K562 (cell line): ENCODE data around the gene HMOX1. TPM values are rescaled to one million over a fixed set of nuclear protein-coding genes. Genes with fewer than 3 reads are reported as not detected.

ENCODE experiments used
- ATAC-seq: fragments of 200-7000 bp; cut with Tn5 transposase; 3 replicates; pipeline ENCODE4 v1.9.1; 2020; ENCODE audit warnings: moderate library complexity
- BruUV-seq: library from RNA; stranded (reverse); fragments of 400-500 nt; replicated peaks from 2 replicates; lab custom pipeline; 2021; lab: Mats Ljungman, UMichigan
- CTCF ChIA-PET: fragments of 300-600 bp; formaldehyde crosslinking; extraction: SDS; loops from one replicate; lab custom pipeline; 2021; ENCODE audit warnings: low intra/inter-chr PET ratio; lab: Yijun Ruan, JAX
- POLR2A ChIA-PET: fragments of 300-600, 350-650 bp; sonication (Branson Sonifier 250); formaldehyde crosslinking; extraction: SDS; loops from one replicate; lab custom pipeline; 2021; ENCODE audit warnings: antibody characterized with exemption, inconsistent platforms; lab: Yijun Ruan, JAX
- DNase-seq, 4 experiments: peaks; one replicate each; pipeline versions ENCODE4 v3.0.0 to v3.0.0-alpha.2; 2011 to 2018; ENCODE audit warnings: low spot score in 3 of 4, mixed read lengths in 3 of 4; ENCODE audit errors: extremely low read depth in 1 of 4
- FAIRE-seq: peaks from 2 replicates; lab custom pipeline; 2011; peaks lifted over from hg19 to GRCh38; lab: Jason Lieb, UNC
- H2AFZ ChIP-seq: 2 replicates; pipeline ENCODE4 v1.6.0; 2011; ENCODE audit warnings: low read depth, low read length, control low read depth, inconsistent platforms
- H3K27ac ChIP-seq: fragments of 200-600 bp; 3 replicates; pipeline ENCODE4 v1.8.0; 2011; ENCODE audit warnings: low read depth, mild to moderate bottlenecking, control low read depth, inconsistent platforms, low read length, moderate library complexity, mixed read lengths; ENCODE audit errors: extremely low read depth
- H3K27me3 ChIP-seq, 2 experiments: fragments of 300-600 bp in 1 of 2; 2 replicates in 1 of 2; 3 replicates in 1 of 2; pipeline versions ENCODE4 v1.6.0 to v1.8.0; 2011; ENCODE audit warnings: inconsistent platforms in 2 of 2, low read length in 2 of 2, mild to moderate bottlenecking in 1 of 2, mixed read lengths in 1 of 2, moderate library complexity in 1 of 2; ENCODE audit not compliant: control insufficient read depth in 2 of 2, insufficient read depth in 2 of 2
- H3K36me3 ChIP-seq: fragments of 300-600 bp; 3 replicates; pipeline ENCODE4 v1.8.0; 2011; ENCODE audit warnings: mild to moderate bottlenecking, low read length, inconsistent platforms; ENCODE audit not compliant: control insufficient read depth, insufficient read depth
- H3K4me1 ChIP-seq, 2 experiments: fragments of 200-600 bp in 1 of 2; replicated peaks in 1 of 2; 2 replicates in 1 of 2; 3 replicates in 1 of 2; pipeline versions ENCODE4 v1.5.1 to v1.8.0; 2011; ENCODE audit warnings: inconsistent platforms in 2 of 2, low read length in 2 of 2, mild to moderate bottlenecking in 1 of 2, mixed read lengths in 1 of 2, moderate library complexity in 1 of 2; ENCODE audit not compliant: control insufficient read depth in 2 of 2, insufficient read depth in 2 of 2
- H3K4me2 ChIP-seq: 2 replicates; pipeline ENCODE4 v1.6.1; 2011; ENCODE audit warnings: low read length, control low read depth, inconsistent platforms, mixed read lengths; ENCODE audit not compliant: insufficient read depth
- H3K4me3 ChIP-seq: fragments of 200-600 bp; sonication (generic), shearing (Covaris generic); 2 replicates; pipeline ENCODE4 v1.5.1; 2016; ENCODE audit warnings: control low read depth, inconsistent platforms
- H3K79me2 ChIP-seq: fragments of 200-600 bp; 3 replicates; pipeline ENCODE4 v1.8.0; 2011; ENCODE audit warnings: low read length, inconsistent platforms; ENCODE audit not compliant: control insufficient read depth, insufficient read depth
- H3K9ac ChIP-seq, 2 experiments: 2 replicates each; pipeline versions ENCODE4 v1.6.0 to v1.6.1; 2011; ENCODE audit warnings: low read depth in 2 of 2, low read length in 2 of 2, control low read depth in 1 of 2, inconsistent platforms in 1 of 2, mild to moderate bottlenecking in 1 of 2, mixed read lengths in 1 of 2; ENCODE audit not compliant: insufficient read depth in 1 of 2
- H3K9me1 ChIP-seq: one replicate; pipeline ENCODE4 v1.6.0; 2011; ENCODE audit warnings: inconsistent platforms, mild to moderate bottlenecking, low read length, moderate library complexity; ENCODE audit not compliant: control insufficient read depth, insufficient read depth
- H3K9me3 ChIP-seq: replicated peaks from 2 replicates; pipeline ENCODE4 v1.5.1; 2011; ENCODE audit warnings: low read depth, low read length, inconsistent platforms; ENCODE audit not compliant: control insufficient read depth, insufficient read depth
- H4K20me1 ChIP-seq: replicated peaks from 2 replicates; pipeline ENCODE4 v1.6.1; 2011; ENCODE audit warnings: low read length, inconsistent platforms, mixed read lengths; ENCODE audit not compliant: control insufficient read depth, insufficient read depth
- ETS1 ChIP-seq: conservative IDR thresholded peaks from 2 replicates; pipeline ENCODE4 v1.6.1; 2011; ENCODE audit warnings: low read depth, mild to moderate bottlenecking, low read length; ENCODE audit not compliant: control insufficient read depth
- KAT8 ChIP-seq: fragments of 450-650 bp; IDR thresholded peaks from 2 replicates; pipeline ENCODE4 v1.6.1; 2016; ENCODE audit warnings: low read depth, mild to moderate bottlenecking
- MLX ChIP-seq, 2 experiments: fragments of 450-650 bp in 1 of 2; sonication (generic) in 1 of 2; formaldehyde crosslinking; conservative IDR thresholded peaks; 2 replicates each; pipeline versions ENCODE4 v1.4.0 to v1.8.1; 2020 to 2022; ENCODE audit warnings: mild to moderate bottlenecking in 1 of 2, missing genetic modification reagents in 1 of 2
- PKNOX1 ChIP-seq: fragments of 450-650 bp; IDR thresholded peaks from 2 replicates; pipeline ENCODE4 v1.6.1; 2016
- POLR2AphosphoS2 ChIP-seq: IDR thresholded peaks from 2 replicates; pipeline ENCODE4 v1.6.1; 2012; ENCODE audit warnings: low read length, improper control_type of control experiment
- POLR2AphosphoS5 ChIP-seq: IDR thresholded peaks from 2 replicates; pipeline ENCODE4 v1.6.1; 2011; ENCODE audit warnings: mild to moderate bottlenecking, low read depth, low read length, moderate library complexity; ENCODE audit not compliant: control insufficient read depth, insufficient read depth
- SNIP1 ChIP-seq: fragments of 450-650 bp; IDR thresholded peaks from 2 replicates; pipeline ENCODE4 v1.7.1; 2017; ENCODE audit warnings: low read depth, mild to moderate bottlenecking
- TAF9B ChIP-seq: fragments of 450-650 bp; IDR thresholded peaks from 2 replicates; pipeline ENCODE4 v1.6.1; 2018; ENCODE audit warnings: mild to moderate bottlenecking; ENCODE audit not compliant: partially characterized antibody
- TGIF2 ChIP-seq: sonication (generic); formaldehyde crosslinking; IDR thresholded peaks from 2 replicates; pipeline ENCODE4 v1.8.1; 2022; ENCODE audit warnings: mild to moderate bottlenecking, missing genetic modification reagents, moderate library complexity
- ZNF318 ChIP-seq, 2 experiments: fragments of 450-650 bp; IDR thresholded peaks; 2 replicates each; pipeline ENCODE4 v1.6.1; 2016; ENCODE audit warnings: mild to moderate bottlenecking in 2 of 2, borderline replicate concordance in 1 of 2, low read depth in 1 of 2, moderate library complexity in 1 of 2
- WGBS: fragments of 100-300 bp; shearing (Covaris generic); methylation state at CpG from one replicate; pipeline ENCODE4 v1.1.6; 2016; ENCODE audit warnings: low coverage, mixed read lengths; ENCODE audit not compliant: insufficient coverage; ENCODE audit errors: missing lambda C conversion rate; 5-methylcytosine and 5-hydroxymethylcytosine counted together
- in situ Hi-C: fragments of 300-500 bp; cut with MboI; formaldehyde crosslinking; loops from 4 replicates; pipeline ENCODE4 v1.15.0; 2018; ENCODE audit warnings: inconsistent platforms, mixed read lengths
- intact Hi-C: fragments of 100-400 bp; cut with micrococcal nuclease; formaldehyde crosslinking; loops from 2 replicates; pipeline ENCODE4 v1.14.2; 2022
- polyA plus RNA-seq, 8 experiments: library from polyadenylated mRNA; depleted of rRNA in 4 of 8; stranded (reverse) in 5 of 8; unstranded in 3 of 8; fragments of >200 nt; fragmentation: Nextera tagmentation in 2 of 8; fragmentation: Illumina TruSeq in 1 of 8; extraction: Ambion mirVana in 2 of 8; extraction: Trizol in 1 of 8; gene quantifications; 2 replicates each; pipeline versions ENCODE4 v1.2.1 to v1.2.3, GENCODE V29; 2011 to 2014; ENCODE audit warnings: inconsistent platforms in 1 of 8, missing spikeins in 1 of 8
- total RNA-seq, 7 experiments: library from RNA; depleted of rRNA in 6 of 7; stranded (reverse); fragments of >200 nt in 6 of 7; fragmentation: Illumina TruSeq in 2 of 7; extraction: Trizol in 2 of 7; gene quantifications; 2 replicates each; pipeline versions ENCODE4 v1.2.1 to v1.2.3, GENCODE V29; 2011 to 2021; ENCODE audit warnings: low replicate concordance in 1 of 7

The HMOX1 gene
- total and polyA plus RNA-seq, 9 of the 15 experiments (the other 6 are each of a cell fraction or from before 2014, with no cell fraction given) = not detected

GRCh38 chr22:35407362-35407761, 26.5 kb downstream of the HMOX1 start:
- DNase-seq (no peak), FAIRE-seq (no peak), ATAC-seq (no peak)
- ChIA-PET POLR2A (interaction anchor here (1.2 kb wide), 1 partner anchor 18 kb away, joined by 4 read pairs; no protein-coding TSS in a partner anchor), CTCF (no interaction called here)
- H3K9me3 ChIP-seq = no peaks in the 10 kb centered on the region
- 79% methylated on average over 6 of the region's 7 CpGs for WGBS
- H3K9me1 ChIP-seq = no peaks in the 10 kb centered on the region
- intact Hi-C loops (loop anchor here (10.0 kb wide), 1 partner anchor 53 kb away; no protein-coding TSS in a partner anchor), in situ Hi-C loops (no loop called here)
- peaks cover 93% of the 10 kb centered on the region for H3K36me3 ChIP-seq
- H4K20me1 ChIP-seq = 0 out of 2 replicates have a peak, but pooled peaks cover 4% of the 10 kb centered on the region
- no peak overlapping the region for H3K4me2 ChIP-seq
- peaks cover 9% of the 10 kb centered on the region; the same call in 2 of the 3 replicates for H3K79me2 ChIP-seq
- H3K9ac ChIP-seq = no peak overlapping the region
- H2AFZ ChIP-seq = no peak overlapping the region
- no peak for TF ChIP-seq TGIF2 (CRISPR knock-in tag)
- TF ChIP-seq POLR2AphosphoS5 = no peak
- no peak for TF ChIP-seq TAF9B
- TF ChIP-seq KAT8 = no peak
- no peak for TF ChIP-seq ETS1
- no peak for TF ChIP-seq MLX (CRISPR knock-in tag; conservative IDR thresholded peaks at IDR 0.05)
- no peak for TF ChIP-seq PKNOX1
- TF ChIP-seq SNIP1 = no peak
- TF ChIP-seq ZNF318 (IDR thresholded peaks at IDR 0.05; ENCODE audit: borderline replicate concordance in 1 of 2, low read depth in 1 of 2) = no peak
- no peak for TF ChIP-seq POLR2AphosphoS2
- no peaks in the 10 kb centered on the region for H3K27me3 ChIP-seq
- H3K4me1 ChIP-seq = peaks cover 0 to 12% of the 10 kb centered on the region in 2 experiments; a peak in 2 of 5 replicates
- H3K27ac ChIP-seq = no peak overlapping the region
- BruUV-seq = no TSS peak
- H3K4me3 ChIP-seq = no peak overlapping the region
